HCT116 (cell line): Measurements from ENCODE around the gene PCSK2.

Source experiments
- CBX3 ChIP-seq: IDR thresholded peaks from 2 replicates; pipeline ENCODE4 v1.6.1; 2012; ENCODE audit warnings: low read depth
- CTCF ChIP-seq, 3 experiments: fragments of 200-600 bp in 1 of 3; sonication (generic) in 1 of 3; IDR thresholded peaks in 2 of 3; conservative IDR thresholded peaks in 1 of 3; 2 replicates each; pipeline ENCODE4 v1.5.1; 2012 to 2017; ENCODE audit warnings: low read depth in 2 of 3, low read length in 2 of 3, antibody characterized with exemption in 1 of 3, borderline replicate concordance in 1 of 3, control low read depth in 1 of 3, mild to moderate bottlenecking in 1 of 3, mixed read lengths in 1 of 3, mixed run types in 1 of 3, moderate library complexity in 1 of 3; ENCODE audit not compliant: insufficient read depth in 1 of 3
- EZH2 ChIP-seq: fragments of 200-600 bp; sonication (generic); IDR thresholded peaks from 2 replicates; pipeline ENCODE4 v1.6.1; 2017; ENCODE audit warnings: antibody characterized with exemption, mixed run types
- EZH2phosphoT487 ChIP-seq: fragments of 200-600 bp; IDR thresholded peaks from 2 replicates; pipeline ENCODE4 v1.6.1; 2018; ENCODE audit warnings: antibody characterized with exemption, borderline replicate concordance
- JUND ChIP-seq: IDR thresholded peaks from 2 replicates; pipeline ENCODE4 v1.6.1; 2012
- MAX ChIP-seq: IDR thresholded peaks from 2 replicates; pipeline ENCODE4 v1.6.1; 2012
- POLR2A ChIP-seq: IDR thresholded peaks from 2 replicates; pipeline ENCODE4 v1.7.0; 2011; ENCODE audit warnings: borderline replicate concordance; ENCODE audit not compliant: insufficient read depth, insufficient read length; ENCODE audit errors: extremely low read depth
- POLR2AphosphoS5 ChIP-seq: IDR thresholded peaks from 2 replicates; pipeline ENCODE4 v1.6.1; 2011; ENCODE audit warnings: mild to moderate bottlenecking, low read depth, low read length, moderate library complexity
- REST ChIP-seq: IDR thresholded peaks from 2 replicates; pipeline ENCODE4 v1.6.1; 2012; ENCODE audit warnings: low read depth
- SIN3A ChIP-seq: IDR thresholded peaks from 2 replicates; pipeline ENCODE4 v1.6.1; 2012; ENCODE audit warnings: low read depth
- SRF ChIP-seq: IDR thresholded peaks from 2 replicates; pipeline ENCODE4 v1.6.1; 2012; ENCODE audit warnings: low read depth
- TCF7L2 ChIP-seq: IDR thresholded peaks from 2 replicates; pipeline ENCODE4 v1.7.0; 2011; ENCODE audit warnings: borderline replicate concordance, inconsistent platforms; ENCODE audit not compliant: insufficient read depth, insufficient read length; ENCODE audit errors: extremely low read depth
- ZNF274 ChIP-seq: fragments of 200-500 bp; sonication (Bioruptor generic); IDR thresholded peaks from 2 replicates; pipeline ENCODE4 v1.6.1; 2014; ENCODE audit warnings: mild to moderate bottlenecking, low read depth, low read length, inconsistent platforms

- no peak for TF ChIP-seq CTCF (IDR thresholded peaks at IDR 0.05 in 2 of 3, conservative IDR thresholded peaks at IDR 0.05 in 1 of 3; ENCODE audit: borderline replicate concordance in 1 of 3, insufficient read depth in 1 of 3, low read depth in 2 of 3, low read length in 2 of 3)
- no peak for TF ChIP-seq EZH2phosphoT487
- TF ChIP-seq POLR2A: no peak
- no peak for TF ChIP-seq ZNF274
- no peak for TF ChIP-seq SRF
- no peak for TF ChIP-seq SIN3A
- no peak for TF ChIP-seq MAX
- no peak for TF ChIP-seq CBX3
- no peak for TF ChIP-seq EZH2
- no peak for TF ChIP-seq REST
- no peak for TF ChIP-seq POLR2AphosphoS5
- TF ChIP-seq TCF7L2: no peak
- TF ChIP-seq JUND: no peak
Observed at GRCh38 chr20:17525650-17526049, 298.8 kb downstream of the PCSK2 start.
